HG03064 (cell line): ENCODE data around the gene CPXM1.

Experiments
- ATAC-seq: cut with Tn5 transposase; IDR thresholded peaks from one replicate; pipeline ENCODE4 v1.9.1; 2021; ENCODE audit warnings: low read depth; ENCODE audit not compliant: unreplicated experiment

The CPXM1 gene

DNA sequence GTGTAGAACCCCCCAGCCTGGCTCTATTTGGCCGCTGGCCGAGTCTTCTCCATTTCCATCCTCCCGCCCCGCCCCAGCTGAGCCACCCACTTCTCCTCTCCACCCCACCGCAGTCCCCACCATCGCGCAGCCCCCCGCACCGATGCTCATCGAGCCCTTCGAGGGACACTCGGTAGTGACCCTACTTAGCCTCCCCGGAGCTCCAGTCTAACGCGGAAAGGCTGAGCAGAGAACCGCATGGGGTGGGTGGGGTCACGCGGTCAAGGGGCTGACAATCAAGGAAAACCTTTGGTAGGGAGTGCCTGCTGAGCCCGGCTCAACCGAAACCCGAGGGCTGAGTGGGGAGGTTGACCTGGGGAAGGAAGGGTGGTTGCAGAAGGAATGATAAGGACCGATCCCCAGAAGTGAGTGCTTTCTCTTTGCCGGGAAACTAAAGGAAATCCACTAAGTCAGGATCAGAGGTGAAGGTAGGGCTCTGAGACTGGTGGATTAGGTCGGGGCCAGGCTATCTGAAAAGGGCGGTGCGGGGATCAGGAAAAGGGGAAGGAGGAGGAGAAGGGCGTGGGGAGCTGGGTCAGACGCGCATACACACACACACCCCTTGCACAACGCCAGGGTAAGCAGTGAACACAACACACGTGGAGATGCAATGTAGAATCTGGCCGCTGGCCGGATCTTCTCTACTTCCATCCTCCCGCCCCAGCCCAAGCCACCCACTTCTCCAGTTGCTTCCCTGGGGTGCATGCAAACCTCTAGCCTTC, 49.8 kb downstream of the CPXM1 start:
- no peak for ATAC-seq

DNA sequence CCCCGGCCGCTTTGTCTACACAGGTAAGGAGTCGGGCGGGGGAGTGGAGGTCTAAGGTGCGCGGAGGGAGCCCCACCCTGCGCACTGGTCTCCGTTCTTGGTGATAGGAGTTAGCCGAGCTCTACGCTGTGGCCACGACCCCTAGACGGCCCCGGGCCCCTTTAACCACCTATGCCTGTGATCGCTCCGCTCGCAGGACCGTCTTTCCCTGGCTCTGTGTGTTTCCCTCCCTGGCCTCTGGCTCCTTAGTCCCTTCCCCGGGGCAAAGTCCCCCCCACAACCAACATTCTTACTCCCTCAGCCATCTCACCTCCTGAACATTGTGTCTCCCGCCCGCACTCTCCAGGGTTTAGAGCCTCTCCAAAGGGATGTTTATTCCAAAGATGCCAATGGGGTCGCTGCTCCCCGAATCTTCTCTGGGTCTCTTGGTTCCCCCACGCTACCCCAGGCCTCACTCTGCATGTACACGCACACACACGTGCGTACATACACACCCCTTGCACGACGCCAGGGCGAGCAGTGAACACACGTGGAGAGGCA, 50.4 kb downstream of the CPXM1 start:
- ATAC-seq = no peak

DNA sequence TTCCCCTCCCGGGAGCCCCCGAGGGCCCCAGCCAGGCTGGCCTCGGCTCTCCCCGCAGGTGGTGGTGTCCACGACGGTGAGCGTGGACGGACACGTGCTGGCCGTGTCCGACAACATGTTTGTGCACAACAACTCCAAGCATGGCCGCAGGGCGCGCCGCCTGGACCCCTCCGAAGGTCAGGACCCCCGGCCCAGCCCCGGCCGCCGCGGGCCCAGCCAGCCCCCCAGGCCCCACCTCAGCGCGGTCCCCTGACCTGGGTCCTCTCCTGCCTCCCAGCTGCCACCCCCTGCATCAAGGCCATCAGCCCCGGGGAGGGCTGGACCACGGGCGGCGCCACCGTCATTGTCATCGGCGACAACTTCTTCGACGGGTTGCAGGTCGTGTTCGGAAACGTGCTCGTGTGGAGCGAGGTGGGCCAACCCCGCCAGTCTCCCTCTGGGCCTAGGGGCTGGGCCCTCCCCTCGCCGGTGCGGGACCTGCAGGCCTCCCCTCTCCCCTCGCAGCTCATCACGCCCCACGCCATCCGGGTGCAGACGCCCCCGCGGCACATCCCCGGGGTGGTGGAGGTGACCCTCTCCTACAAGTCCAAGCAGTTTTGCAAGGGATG, 51.0 kb downstream of the CPXM1 start:
- ATAC-seq = no peak

DNA sequence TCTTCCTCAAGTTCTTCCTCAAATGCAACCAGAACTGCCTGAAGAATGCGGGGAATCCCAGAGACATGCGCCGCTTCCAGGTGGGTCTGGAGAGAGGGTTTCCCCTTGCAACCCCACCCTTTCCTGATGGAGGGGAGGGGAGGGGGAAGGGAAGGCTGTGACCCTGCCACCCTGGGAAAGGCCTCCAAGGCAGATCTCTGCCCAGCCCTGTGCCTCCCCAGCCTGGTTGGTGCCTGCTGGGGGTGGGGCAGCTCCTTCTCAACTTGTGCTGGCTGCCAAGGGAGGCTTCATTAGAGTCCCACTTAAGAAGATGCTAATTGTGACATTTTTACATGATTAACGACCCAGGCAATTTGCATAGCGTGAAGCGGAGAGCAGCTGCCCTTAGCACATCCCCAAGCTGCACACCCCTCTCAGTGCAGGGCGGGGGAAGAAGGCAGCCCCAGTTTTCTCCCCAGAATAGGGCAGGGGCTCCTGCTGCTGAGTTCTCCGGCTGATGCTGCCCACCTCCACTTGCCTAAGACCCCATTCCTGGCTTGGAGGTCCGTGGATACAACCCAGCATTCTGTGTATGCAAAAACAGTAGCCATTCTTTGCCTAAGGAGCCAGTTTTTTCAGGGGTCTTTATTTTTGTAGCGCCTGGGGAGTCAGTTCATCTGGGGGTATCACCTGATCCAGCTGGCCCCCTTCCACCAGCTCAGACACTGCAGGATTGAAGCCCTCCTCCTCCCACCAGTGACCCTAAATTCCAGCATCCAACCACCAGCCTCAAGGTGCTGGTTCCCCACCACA, 51.7 kb downstream of the CPXM1 start:
- no peak for ATAC-seq

DNA sequence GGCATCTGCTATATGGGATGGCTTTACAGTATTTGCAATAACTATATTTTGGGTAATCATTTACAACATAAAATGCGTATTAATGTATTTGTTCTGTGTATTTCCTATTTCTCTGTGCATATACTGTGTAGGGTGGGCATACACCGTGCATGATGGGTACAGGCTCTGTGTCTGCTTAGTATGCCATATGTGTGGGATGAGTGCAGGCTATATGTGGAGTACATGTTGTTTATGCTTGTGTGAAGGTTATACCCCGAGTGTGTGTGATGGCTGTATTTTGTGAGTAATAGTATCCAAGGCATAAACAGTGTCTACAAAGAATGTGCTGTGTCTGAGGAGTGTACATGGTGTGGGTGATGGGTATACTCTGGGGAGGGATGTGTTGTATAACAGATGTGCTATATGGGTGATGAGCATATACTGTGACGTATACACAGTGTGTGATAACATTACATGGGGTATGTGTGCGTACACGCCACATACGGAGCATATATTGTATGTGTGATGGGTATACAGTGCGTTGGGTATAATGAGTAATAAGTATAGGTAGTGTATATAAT, 52.7 kb downstream of the CPXM1 start:
- no peak for ATAC-seq

DNA sequence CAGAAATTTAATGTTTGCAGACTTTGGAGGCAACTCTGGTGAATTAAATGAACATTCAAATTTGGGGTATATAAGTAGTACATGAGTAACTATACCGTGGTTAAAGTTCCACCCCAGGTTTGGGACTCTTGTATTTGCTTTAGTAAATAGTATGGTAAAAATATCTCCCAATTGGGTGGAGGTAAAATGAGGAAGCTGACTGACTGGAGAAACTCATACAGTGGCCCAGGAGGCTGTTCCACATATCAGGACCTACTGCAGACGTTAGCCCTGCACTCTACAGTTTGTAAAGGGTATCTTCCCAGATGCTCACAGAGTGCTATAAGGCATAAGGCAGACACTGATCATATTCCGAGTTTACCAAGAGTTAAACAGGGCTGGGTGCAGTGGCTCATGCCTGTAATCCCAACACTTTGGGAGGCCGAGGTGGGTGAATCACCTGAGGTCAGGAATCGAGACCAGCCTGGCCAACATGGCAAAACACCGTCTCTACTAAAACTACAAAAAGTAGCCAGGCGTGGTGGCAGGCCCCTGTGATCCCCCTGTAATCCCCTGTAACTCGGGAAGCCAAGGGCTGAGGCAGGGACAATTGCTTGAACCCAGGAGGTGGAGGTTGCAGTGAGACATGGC, 53.7 kb downstream of the CPXM1 start:
- no peak for ATAC-seq

DNA sequence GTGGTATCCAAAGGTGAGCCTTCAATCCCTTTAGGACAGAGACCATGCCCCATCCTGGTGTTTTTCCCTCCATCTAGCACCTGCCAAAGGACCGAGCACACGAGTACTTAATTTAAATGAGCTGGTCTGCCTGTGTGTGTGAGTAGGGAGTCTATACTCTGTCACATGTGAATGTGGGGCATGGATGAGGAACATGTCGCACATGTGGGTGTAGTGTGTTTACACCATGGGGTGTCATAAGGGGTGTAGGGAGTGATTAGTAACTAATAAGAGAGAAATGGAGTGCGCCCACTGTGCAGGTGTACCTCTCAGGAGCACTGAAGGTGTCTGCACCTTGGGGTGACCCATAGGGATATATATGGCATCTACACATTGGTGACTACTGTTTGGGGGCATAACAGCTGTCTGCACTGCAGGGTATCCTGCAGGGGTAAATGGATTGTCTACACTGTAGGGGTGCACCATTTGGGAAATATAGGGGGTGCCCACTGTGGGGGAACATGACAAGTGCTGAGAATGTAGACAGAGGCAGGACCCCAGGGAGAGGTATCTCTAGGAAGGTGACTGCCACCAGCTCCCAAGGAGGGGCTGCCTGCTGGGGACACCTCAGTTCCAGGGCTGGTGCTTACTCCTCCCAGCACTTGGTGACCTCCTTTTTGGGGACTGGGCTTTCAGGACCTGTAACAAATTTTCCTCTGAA, 54.3 kb downstream of the CPXM1 start:
- ATAC-seq = no peak

DNA sequence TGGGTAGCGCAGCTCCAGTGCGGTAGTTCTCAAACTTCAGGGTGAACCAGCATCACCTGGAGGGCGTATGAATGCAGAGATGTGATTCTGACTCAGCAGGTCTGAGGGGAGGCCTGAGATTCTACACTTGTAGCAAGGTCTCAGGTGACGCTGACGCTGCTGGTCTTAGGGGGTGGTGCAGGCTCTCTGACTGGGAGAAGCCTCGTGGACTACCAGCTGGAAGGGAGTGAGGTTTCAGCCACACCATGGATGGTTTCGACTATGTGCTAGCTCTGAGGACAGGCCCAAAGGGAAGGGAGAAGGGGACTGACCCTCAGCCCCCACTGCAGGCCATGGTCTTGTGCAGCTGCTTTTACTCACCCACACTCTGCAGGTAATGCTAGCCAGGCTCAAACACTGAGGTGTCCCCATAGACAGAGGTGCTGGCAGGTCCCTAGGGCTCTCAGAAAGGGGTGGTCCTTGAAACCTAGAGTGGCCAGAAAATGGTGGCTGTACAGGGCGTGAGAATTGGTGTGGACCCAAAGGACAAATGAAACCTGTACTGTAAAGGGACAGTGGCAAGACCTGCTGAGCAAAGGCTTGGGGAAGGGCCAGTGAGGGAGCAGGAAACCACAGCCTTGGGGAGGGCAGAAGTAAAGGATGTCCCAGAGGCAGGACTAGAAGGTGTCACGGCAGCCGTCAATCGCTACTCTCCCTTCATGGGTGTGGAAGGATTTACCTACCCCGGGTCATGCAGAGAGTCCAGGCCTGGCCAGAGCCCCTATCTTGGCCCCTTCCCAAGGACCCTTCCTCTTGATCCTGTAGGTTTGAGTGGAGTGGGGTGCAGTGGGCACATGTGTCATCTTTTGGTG, 55.1 kb downstream of the CPXM1 start:
- ATAC-seq = no peak
